IPS-20b (cell line): ENCODE measurements around the gene WDR83.
"Not testable (repeated sequence)": the region's sequence is repeated elsewhere in the genome, so short reads cannot be mapped to it uniquely, and the experiment has no call there.

ENCODE experiments used
- H3K27ac ChIP-seq: one replicate; pipeline ENCODE4 v1.5.1; 2013; ENCODE audit warnings: low read length
- H3K27me3 ChIP-seq: 2 replicates; pipeline ENCODE4 v1.6.1; 2013; ENCODE audit warnings: mild to moderate bottlenecking, low read length, inconsistent platforms; ENCODE audit not compliant: insufficient read depth
- H3K36me3 ChIP-seq: 2 replicates; pipeline ENCODE4 v1.6.1; 2013; ENCODE audit warnings: low read depth, mild to moderate bottlenecking, inconsistent platforms, low read length, moderate library complexity; ENCODE audit not compliant: insufficient read depth
- H3K4me1 ChIP-seq: 2 replicates; pipeline ENCODE4 v1.6.1; 2013; ENCODE audit warnings: mild to moderate bottlenecking, control low read depth, inconsistent platforms, low read length, moderate library complexity; ENCODE audit not compliant: insufficient read depth
- H3K4me3 ChIP-seq: 2 replicates; pipeline ENCODE4 v1.5.1; 2013; ENCODE audit warnings: mild to moderate bottlenecking, low read length, inconsistent platforms
- H3K9ac ChIP-seq: 2 replicates; pipeline ENCODE4 v1.6.1; 2013; ENCODE audit warnings: low read depth, mild to moderate bottlenecking, inconsistent platforms, low read length, moderate library complexity
- H3K9me3 ChIP-seq: 2 replicates; pipeline ENCODE4 v1.6.1; 2013; ENCODE audit warnings: mild to moderate bottlenecking, low read depth, low read length, inconsistent platforms; ENCODE audit not compliant: insufficient read depth

WDR83 gene

DNA sequence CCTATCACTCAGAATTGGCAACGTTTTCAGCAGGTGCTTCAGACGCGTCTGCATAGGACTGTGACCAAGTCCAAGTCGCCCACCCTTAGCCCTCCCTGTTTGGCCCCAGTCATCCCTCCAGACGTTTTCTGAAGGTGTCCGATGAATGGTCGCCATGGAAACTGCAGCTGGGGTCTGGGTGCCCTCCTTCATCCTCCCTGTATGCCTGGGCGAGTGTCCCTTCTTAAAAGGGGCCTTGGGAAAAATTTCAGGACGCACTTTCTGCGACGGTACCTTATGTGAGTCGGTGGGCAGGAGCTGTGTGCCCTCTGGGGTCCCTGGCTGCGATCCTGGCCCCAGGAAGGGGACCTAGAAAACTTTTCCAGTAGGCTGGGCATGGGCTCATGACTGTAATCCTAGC, 25.2 kb upstream of the WDR83 start:
- no peak overlapping the region for H3K9ac ChIP-seq
- no peaks in the 10 kb centered on the region for H3K27me3 ChIP-seq
- H3K4me3 ChIP-seq: no peak overlapping the region
- H3K27ac ChIP-seq: no peak overlapping the region
- H3K4me1 ChIP-seq: no peaks in the 10 kb centered on the region
- no peaks in the 10 kb centered on the region for H3K9me3 ChIP-seq
- no peaks in the 10 kb centered on the region for H3K36me3 ChIP-seq

- Histone ChIP-seq H3K27ac (no peak overlapping the region), H3K27me3 (no peaks in the 10 kb centered on the region)
These were observed 24.1 kb upstream of the WDR83 start for GRCh38 chr19:12642506-12642905.

DNA sequence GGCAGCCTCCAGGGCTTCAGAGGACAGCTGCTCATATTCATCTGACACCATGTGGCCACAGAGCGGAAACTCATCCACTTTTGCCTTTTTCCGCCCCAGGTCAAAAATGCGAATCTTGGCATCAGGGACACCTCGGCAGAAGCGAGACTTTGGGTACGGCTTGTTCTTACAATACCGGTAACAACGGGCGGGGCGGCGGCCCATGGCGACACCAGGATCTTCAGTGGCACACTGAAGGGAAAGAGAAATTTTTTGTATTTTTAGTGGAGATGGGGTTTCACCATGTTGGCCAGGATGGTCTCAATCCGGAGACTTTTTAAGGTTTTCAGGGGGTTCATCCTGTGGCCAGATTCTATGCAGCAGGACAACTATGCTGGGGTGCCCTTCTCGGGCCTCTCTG, 22.9 kb upstream of the WDR83 start:
- H3K9ac ChIP-seq, H3K27ac ChIP-seq, H3K4me3 ChIP-seq, H3K4me1 ChIP-seq, H3K9me3 ChIP-seq, H3K27me3 ChIP-seq, H3K36me3 ChIP-seq: not testable (repeated sequence)

More at GRCh38 chr19:12642506-12642905, 24.1 kb upstream of the WDR83 start:
- H3K36me3 ChIP-seq: no peaks in the 10 kb centered on the region
- H3K4me1 ChIP-seq: no peaks in the 10 kb centered on the region
- no peak overlapping the region for H3K9ac ChIP-seq
- no peaks in the 10 kb centered on the region for H3K9me3 ChIP-seq
- H3K4me3 ChIP-seq: no peak overlapping the region

DNA sequence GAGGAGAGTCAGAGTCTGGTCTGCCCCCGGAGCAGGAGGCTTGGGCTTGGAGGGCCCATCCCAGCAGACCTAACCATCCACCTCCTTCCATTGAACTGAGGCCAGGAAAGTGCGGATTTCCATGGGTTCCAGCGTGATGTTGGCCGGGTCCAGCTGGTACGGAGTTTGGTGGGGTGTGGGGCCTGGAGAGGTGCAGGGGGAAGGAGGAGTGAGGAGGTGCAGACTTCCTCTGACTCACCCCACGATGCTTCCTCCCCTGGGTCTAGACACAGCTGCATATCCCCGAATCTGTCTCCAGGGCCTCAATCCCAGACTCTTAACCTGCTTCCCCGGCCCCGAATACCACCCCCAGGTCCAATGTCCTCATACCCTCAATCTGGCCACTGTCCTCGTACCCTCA, 20.1 kb upstream of the WDR83 start:
- H3K36me3 ChIP-seq: no peaks in the 10 kb centered on the region
- H3K9me3 ChIP-seq: no peaks in the 10 kb centered on the region
- no peak overlapping the region for H3K27ac ChIP-seq
- H3K4me1 ChIP-seq: no peaks in the 10 kb centered on the region
- no peak overlapping the region for H3K4me3 ChIP-seq
- H3K27me3 ChIP-seq: no peaks in the 10 kb centered on the region
- H3K9ac ChIP-seq: no peak overlapping the region

DNA sequence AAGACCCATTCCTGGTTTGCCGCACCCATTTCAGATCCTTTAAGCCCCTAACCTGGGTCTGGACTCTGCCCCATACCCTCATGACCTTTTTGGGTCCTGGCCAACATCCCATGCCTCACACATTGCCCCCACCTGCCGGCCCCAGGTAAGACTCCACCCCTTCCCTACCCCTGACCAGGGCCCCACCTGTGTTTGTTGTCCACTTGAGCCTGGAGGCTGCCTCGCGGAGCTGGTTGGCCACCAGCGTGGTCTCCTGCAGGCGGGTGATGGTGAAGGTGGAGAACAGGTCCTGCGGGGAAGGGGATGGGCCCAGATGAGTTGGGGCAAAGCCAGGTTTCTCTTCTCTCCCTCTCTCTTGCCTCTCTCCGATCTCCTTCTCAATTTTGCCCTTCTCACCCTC, 19.6 kb upstream of the WDR83 start:
- Histone ChIP-seq H3K27ac (no peak overlapping the region), H3K27me3 (no peaks in the 10 kb centered on the region), H3K4me3 (no peak overlapping the region), H3K9ac (no peak overlapping the region), H3K4me1 (no peaks in the 10 kb centered on the region), H3K36me3 (0 out of 2 replicates have a peak, but pooled peaks cover 4% of the 10 kb centered on the region), H3K9me3 (no peaks in the 10 kb centered on the region)

DNA sequence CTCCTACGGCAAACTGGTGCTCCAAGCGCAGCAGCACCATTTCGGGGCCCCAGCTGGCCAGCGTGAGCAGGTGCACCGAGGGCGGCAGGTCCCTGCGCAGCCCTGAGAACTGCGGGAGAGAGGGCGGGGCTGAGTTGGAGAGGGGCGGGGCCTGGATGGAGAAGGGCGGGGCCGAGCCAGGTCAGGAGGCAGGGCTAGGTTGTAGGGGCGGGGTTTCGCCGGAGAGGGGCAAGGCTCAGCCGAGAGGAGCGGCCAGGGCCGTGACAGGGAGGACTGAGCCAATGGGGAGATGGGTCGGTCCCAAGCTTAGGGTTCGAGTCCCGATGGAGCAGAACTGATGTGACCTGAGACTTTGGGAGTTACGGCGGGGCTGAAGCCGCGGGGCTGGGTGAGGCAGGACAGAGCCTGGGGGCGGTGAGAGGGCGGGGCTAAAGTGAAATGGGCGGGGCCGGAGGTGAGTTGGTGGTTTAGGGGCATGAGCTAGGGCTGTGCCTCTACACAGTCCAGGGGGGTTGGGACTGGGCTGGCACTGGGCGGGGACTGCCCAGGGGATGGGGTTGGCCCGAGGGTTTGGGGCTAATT, 19.0 kb upstream of the WDR83 start:
- Histone ChIP-seq H3K4me1 (no peaks in the 10 kb centered on the region), H3K4me3 (peak overlapping the region; percentile 40; the same call in 1 of the 2 replicates), H3K36me3 (0 out of 2 replicates have a peak, but pooled peaks cover 6% of the 10 kb centered on the region), H3K27ac (no peak overlapping the region), H3K27me3 (no peaks in the 10 kb centered on the region), H3K9ac (no peak overlapping the region), H3K9me3 (no peaks in the 10 kb centered on the region)

GRCh38 chr19:12648088-12648487, 18.5 kb upstream of the WDR83 start:
- Histone ChIP-seq H3K9me3 (no peaks in the 10 kb centered on the region), H3K36me3 (0 out of 2 replicates have a peak, but pooled peaks cover 6% of the 10 kb centered on the region), H3K9ac (no peak overlapping the region), H3K27me3 (no peaks in the 10 kb centered on the region), H3K4me1 (no peaks in the 10 kb centered on the region), H3K27ac (no peak overlapping the region), H3K4me3 (peak overlapping the region; percentile 40; the same call in 1 of the 2 replicates)

GRCh38 chr19:12649941-12650340, 16.7 kb upstream of the WDR83 start:
- no peaks in the 10 kb centered on the region for H3K27me3 ChIP-seq
- no peaks in the 10 kb centered on the region for H3K9me3 ChIP-seq
- H3K27ac ChIP-seq: no peak overlapping the region
- no peak overlapping the region for H3K4me3 ChIP-seq
- H3K36me3 ChIP-seq: peaks cover 9% of the 10 kb centered on the region
- no peaks in the 10 kb centered on the region for H3K4me1 ChIP-seq
- H3K9ac ChIP-seq: no peak overlapping the region

- H3K4me1 ChIP-seq: no peaks in the 10 kb centered on the region
- no peaks in the 10 kb centered on the region for H3K27me3 ChIP-seq
- H3K36me3 ChIP-seq: peaks cover 28% of the 10 kb centered on the region
- H3K9ac ChIP-seq: no peak overlapping the region
- H3K4me3 ChIP-seq: no peak overlapping the region
- H3K9me3 ChIP-seq: no peaks in the 10 kb centered on the region
- H3K27ac ChIP-seq: no peak overlapping the region
These were observed 14.4 kb upstream of the WDR83 start for GRCh38 chr19:12652219-12652618.

DNA sequence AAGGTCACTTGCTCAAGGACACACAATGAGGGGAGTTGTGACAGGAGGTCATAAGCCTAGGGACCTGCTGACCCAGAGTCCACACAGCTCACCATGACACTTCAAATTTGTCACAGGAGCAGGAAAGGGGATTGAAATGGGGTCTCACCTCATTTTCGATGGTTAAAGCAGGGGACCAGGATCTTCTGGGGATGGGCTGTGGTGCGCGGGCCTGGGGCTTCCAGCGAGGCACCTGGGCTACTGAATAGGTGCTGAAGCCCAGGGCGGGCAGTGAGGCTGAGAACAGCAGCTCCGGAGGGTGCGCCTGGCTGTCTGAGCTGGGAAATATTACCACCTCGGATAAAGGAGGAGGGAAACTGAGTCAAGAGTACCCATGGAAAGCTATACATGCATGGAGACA, 11.1 kb upstream of the WDR83 start:
- no peaks in the 10 kb centered on the region for H3K9me3 ChIP-seq
- H3K4me1 ChIP-seq: no peaks in the 10 kb centered on the region
- peaks cover 28% of the 10 kb centered on the region for H3K36me3 ChIP-seq
- no peak overlapping the region for H3K4me3 ChIP-seq
- H3K27me3 ChIP-seq: no peaks in the 10 kb centered on the region
- no peak overlapping the region for H3K9ac ChIP-seq
- H3K27ac ChIP-seq: no peak overlapping the region

- H3K4me3 ChIP-seq: no peak overlapping the region
- no peaks in the 10 kb centered on the region for H3K9me3 ChIP-seq
- H3K27me3 ChIP-seq: no peaks in the 10 kb centered on the region
- H3K4me1 ChIP-seq: no peaks in the 10 kb centered on the region
- no peak overlapping the region for H3K9ac ChIP-seq
- H3K27ac ChIP-seq: no peak overlapping the region
- peaks cover 36% of the 10 kb centered on the region for H3K36me3 ChIP-seq
These were observed 9.6 kb upstream of the WDR83 start for GRCh38 chr19:12656899-12657571.

- Histone ChIP-seq H3K9me3 (no peaks in the 10 kb centered on the region), H3K9ac (no peak overlapping the region), H3K27me3 (no peaks in the 10 kb centered on the region), H3K27ac (no peak overlapping the region), H3K4me3 (no peak overlapping the region), H3K36me3 (peaks cover 36% of the 10 kb centered on the region), H3K4me1 (no peaks in the 10 kb centered on the region)
These were observed 8.6 kb upstream of the WDR83 start for GRCh38 chr19:12657966-12658365.
